Eye (tissue), 1 donor: ENCODE results near the gene ADGRA1.

Source experiments
- DNase-seq: peaks from one replicate; pipeline ENCODE4 v3.0.0-alpha.2; 2015

Gene ADGRA1

GRCh38 chr10:133151543-133151972, 63.8 kb downstream of the ADGRA1 start:
- DNase-seq = no peak

GRCh38 chr10:133154411-133154810, 66.7 kb downstream of the ADGRA1 start:
- no peak for DNase-seq

GRCh38 chr10:133154996-133155778, 67.5 kb downstream of the ADGRA1 start:
- DNase-seq = no peak

- no peak for DNase-seq
These were observed 69.2 kb downstream of the ADGRA1 start for GRCh38 chr10:133156674-133157579.

- no peak for DNase-seq
These were observed 70.1 kb downstream of the ADGRA1 start for GRCh38 chr10:133157662-133158436.

GRCh38 chr10:133158437-133158755, 70.7 kb downstream of the ADGRA1 start:
- DNase-seq = no peak

- peak; percentile 77 for DNase-seq
These were observed 71.3 kb downstream of the ADGRA1 start for GRCh38 chr10:133158756-133159610.

- DNase-seq = no peak
These were observed 71.9 kb downstream of the ADGRA1 start for GRCh38 chr10:133159611-133159949.

GRCh38 chr10:133159950-133160825, 72.5 kb downstream of the ADGRA1 start, which contains the start of gene KNDC1:
KNDC1 (plus strand) TSS chr10:133160219; CDS start chr10:133160468, 249 bp downstream.
- peak; percentile 81 for DNase-seq

GRCh38 chr10:133160826-133161471, 73.2 kb downstream of the ADGRA1 start:
- DNase-seq = peak; percentile 42

- peak; percentile 35 for DNase-seq
These were observed 73.9 kb downstream of the ADGRA1 start for GRCh38 chr10:133161486-133162109.

GRCh38 chr10:133162178-133162909, 74.6 kb downstream of the ADGRA1 start:
- no peak for DNase-seq

- no peak for DNase-seq
These were observed 75.5 kb downstream of the ADGRA1 start for GRCh38 chr10:133162910-133163856.

- no peak for DNase-seq
These were observed 76.4 kb downstream of the ADGRA1 start for GRCh38 chr10:133163889-133164815.

GRCh38 chr10:133164816-133165555, 77.3 kb downstream of the ADGRA1 start:
- no peak for DNase-seq
